Measurements from ENCODE around the gene GRIK3. TPM values are rescaled to one million over a fixed set of nuclear protein-coding genes. Genes with fewer than 3 reads are reported as not detected.

Gene GRIK3
- total and polyA plus RNA-seq, 11 donors, result 0.06 to 1.6 (median 0.29) TPM

- Histone ChIP-seq H3K4me3 (no peak overlapping the region), H3K36me3 (no peaks in the 10 kb centered on the region), H3K27me3 (peaks cover 0 to 18% (median 3%) of the 10 kb centered on the region in 9 donors), H3K9me3 (no peaks in the 10 kb centered on the region), H3K27ac (no peak overlapping the region), H3K4me1 (no peaks in the 10 kb centered on the region)
- no peak for DNase-seq
- TF ChIP-seq CTCF (IDR thresholded peaks at IDR 0.05) (no peak), POLR2A (IDR thresholded peaks at IDR 0.05) (no peak)
- 28 to 40% (median 36%) methylated on average over 6 of the region's 6 CpGs for WGBS, 4 donors
- intact Hi-C loops (cut with DNase I), result no loop called here
- no peak for ATAC-seq
Observed at GRCh38 chr1:37056325-37056724, 22.0 kb upstream of the GRIK3 start.

GRCh38 chr1:37055631-37056030 lies 21.3 kb upstream of the GRIK3 start:
- no peak for ATAC-seq
- Histone ChIP-seq H3K27ac (no peak overlapping the region), H3K36me3 (no peaks in the 10 kb centered on the region), H3K4me3 (no peak overlapping the region), H3K4me1 (no peaks in the 10 kb centered on the region), H3K27me3 (peaks cover 0 to 18% (median 6%) of the 10 kb centered on the region in 9 donors), H3K9me3 (no peaks in the 10 kb centered on the region)
- intact Hi-C loops (cut with DNase I), result no loop called here
- DNase-seq, result no peak
- TF ChIP-seq POLR2A (IDR thresholded peaks at IDR 0.05), result no peak
- TF ChIP-seq CTCF (IDR thresholded peaks at IDR 0.05), result no peak
- WGBS, 4 donors, result 55 to 65% (median 59%) methylated on average over 3 of the region's 3 CpGs

- no peak for ATAC-seq
- no peak overlapping the region for H3K27ac ChIP-seq
- no peak for TF ChIP-seq CTCF (IDR thresholded peaks at IDR 0.05)
- no peak for TF ChIP-seq POLR2A (IDR thresholded peaks at IDR 0.05)
- H3K36me3 ChIP-seq, result no peaks in the 10 kb centered on the region
- no peak overlapping the region for H3K4me3 ChIP-seq
- peaks cover 0 to 28% (median 7%) of the 10 kb centered on the region in 9 donors for H3K27me3 ChIP-seq
- H3K4me1 ChIP-seq, result no peaks in the 10 kb centered on the region
- no peak for DNase-seq
- 71 to 77% (median 74%) methylated on average over 3 to 5 of the region's 5 CpGs for WGBS, 4 donors
- intact Hi-C loops (cut with DNase I), result no loop called here
- H3K9me3 ChIP-seq, result no peaks in the 10 kb centered on the region
Observed at GRCh38 chr1:37053173-37053572, 18.9 kb upstream of the GRIK3 start.

GRCh38 chr1:37052120-37052519 lies 17.8 kb upstream of the GRIK3 start:
- Histone ChIP-seq H3K27ac (no peak overlapping the region), H3K36me3 (no peaks in the 10 kb centered on the region), H3K9me3 (no peaks in the 10 kb centered on the region), H3K4me3 (no peak overlapping the region), H3K27me3 (peaks cover 0 to 31% (median 9%) of the 10 kb centered on the region in 9 donors), H3K4me1 (no peaks in the 10 kb centered on the region)
- DNase-seq (no peak), ATAC-seq (no peak)
- no peak for TF ChIP-seq CTCF (IDR thresholded peaks at IDR 0.05)
- TF ChIP-seq POLR2A (IDR thresholded peaks at IDR 0.05), result no peak
- WGBS, 4 donors, result 54 to 75% (median 67%) methylated on average over 1 of the region's 1 CpG
- intact Hi-C loops (cut with DNase I), result no loop called here
